ENCODE measurements around the gene NT5DC3. TPM values are rescaled to one million over a fixed set of nuclear protein-coding genes. Genes with fewer than 3 reads are reported as not detected.

NT5DC3 gene
- total and polyA plus RNA-seq, 2 of the 13 experiments (the other 11 are each of a cell fraction or from before 2014, with no cell fraction given): 3.2 to 6.6 TPM

- TF ChIP-seq HNF1B (CRISPR knock-in tag; IDR thresholded peaks at IDR 0.05) (no peak), ZNF569 (CRISPR knock-in tag; IDR thresholded peaks at IDR 0.05; ENCODE audit: borderline replicate concordance) (no peak), MZF1 (CRISPR knock-in tag; IDR thresholded peaks at IDR 0.05; ENCODE audit: borderline replicate concordance) (no peak), MAF1 (CRISPR knock-in tag; IDR thresholded peaks at IDR 0.05; ENCODE audit: borderline replicate concordance) (no peak), MTA3 (CRISPR knock-in tag; IDR thresholded peaks at IDR 0.05) (no peak), IKZF4 (CRISPR knock-in tag; IDR thresholded peaks at IDR 0.05; ENCODE audit: borderline replicate concordance, low read depth, not compliant biosample characterization) (no peak), ZNF256 (CRISPR knock-in tag; conservative IDR thresholded peaks at IDR 0.05) (no peak), GATAD2A (CRISPR knock-in tag; IDR thresholded peaks at IDR 0.05) (0 out of 2 replicates have a peak, but pooled peaks have one; percentile 17), HDAC1 (CRISPR knock-in tag; IDR thresholded peaks at IDR 0.05) (0 out of 2 replicates have a peak, but pooled peaks have one; percentile 33), ZNF510 (CRISPR knock-in tag; IDR thresholded peaks at IDR 0.05; ENCODE audit: low read depth) (no peak), BCL3 (CRISPR knock-in tag; IDR thresholded peaks at IDR 0.05) (no peak), EEA1 (CRISPR knock-in tag; IDR thresholded peaks at IDR 0.05; ENCODE audit: borderline replicate concordance) (no peak), HOXA3 (CRISPR knock-in tag; IDR thresholded peaks at IDR 0.05) (no peak), PBX2 (CRISPR knock-in tag; IDR thresholded peaks at IDR 0.05) (no peak), ZFX (CRISPR knock-in tag; IDR thresholded peaks at IDR 0.05; ENCODE audit: low read depth) (no peak), DDIT3 (CRISPR knock-in tag; IDR thresholded peaks at IDR 0.05) (no peak), FOSL2 (CRISPR knock-in tag; IDR thresholded peaks at IDR 0.05) (peak; percentile 55), HNF4A (CRISPR knock-in tag; IDR thresholded peaks at IDR 0.05) (peak; percentile 25), ZNF24 (IDR thresholded peaks at IDR 0.05) (peak; percentile 78)
- TF ChIP-seq, protein P1, sequence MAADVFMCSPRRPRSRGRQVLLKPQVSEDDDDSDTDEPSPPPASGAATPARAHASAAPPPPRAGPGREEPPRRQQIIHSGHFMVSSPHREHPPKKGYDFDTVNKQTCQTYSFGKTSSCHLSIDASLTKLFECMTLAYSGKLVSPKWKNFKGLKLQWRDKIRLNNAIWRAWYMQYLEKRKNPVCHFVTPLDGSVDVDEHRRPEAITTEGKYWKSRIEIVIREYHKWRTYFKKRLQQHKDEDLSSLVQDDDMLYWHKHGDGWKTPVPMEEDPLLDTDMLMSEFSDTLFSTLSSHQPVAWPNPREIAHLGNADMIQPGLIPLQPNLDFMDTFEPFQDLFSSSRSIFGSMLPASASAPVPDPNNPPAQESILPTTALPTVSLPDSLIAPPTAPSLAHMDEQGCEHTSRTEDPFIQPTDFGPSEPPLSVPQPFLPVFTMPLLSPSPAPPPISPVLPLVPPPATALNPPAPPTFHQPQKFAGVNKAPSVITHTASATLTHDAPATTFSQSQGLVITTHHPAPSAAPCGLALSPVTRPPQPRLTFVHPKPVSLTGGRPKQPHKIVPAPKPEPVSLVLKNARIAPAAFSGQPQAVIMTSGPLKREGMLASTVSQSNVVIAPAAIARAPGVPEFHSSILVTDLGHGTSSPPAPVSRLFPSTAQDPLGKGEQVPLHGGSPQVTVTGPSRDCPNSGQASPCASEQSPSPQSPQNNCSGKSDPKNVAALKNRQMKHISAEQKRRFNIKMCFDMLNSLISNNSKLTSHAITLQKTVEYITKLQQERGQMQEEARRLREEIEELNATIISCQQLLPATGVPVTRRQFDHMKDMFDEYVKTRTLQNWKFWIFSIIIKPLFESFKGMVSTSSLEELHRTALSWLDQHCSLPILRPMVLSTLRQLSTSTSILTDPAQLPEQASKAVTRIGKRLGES (CRISPR knock-in tag; IDR thresholded peaks at IDR 0.05; ENCODE audit: borderline replicate concordance): no peak
- TF ChIP-seq, protein P2, sequence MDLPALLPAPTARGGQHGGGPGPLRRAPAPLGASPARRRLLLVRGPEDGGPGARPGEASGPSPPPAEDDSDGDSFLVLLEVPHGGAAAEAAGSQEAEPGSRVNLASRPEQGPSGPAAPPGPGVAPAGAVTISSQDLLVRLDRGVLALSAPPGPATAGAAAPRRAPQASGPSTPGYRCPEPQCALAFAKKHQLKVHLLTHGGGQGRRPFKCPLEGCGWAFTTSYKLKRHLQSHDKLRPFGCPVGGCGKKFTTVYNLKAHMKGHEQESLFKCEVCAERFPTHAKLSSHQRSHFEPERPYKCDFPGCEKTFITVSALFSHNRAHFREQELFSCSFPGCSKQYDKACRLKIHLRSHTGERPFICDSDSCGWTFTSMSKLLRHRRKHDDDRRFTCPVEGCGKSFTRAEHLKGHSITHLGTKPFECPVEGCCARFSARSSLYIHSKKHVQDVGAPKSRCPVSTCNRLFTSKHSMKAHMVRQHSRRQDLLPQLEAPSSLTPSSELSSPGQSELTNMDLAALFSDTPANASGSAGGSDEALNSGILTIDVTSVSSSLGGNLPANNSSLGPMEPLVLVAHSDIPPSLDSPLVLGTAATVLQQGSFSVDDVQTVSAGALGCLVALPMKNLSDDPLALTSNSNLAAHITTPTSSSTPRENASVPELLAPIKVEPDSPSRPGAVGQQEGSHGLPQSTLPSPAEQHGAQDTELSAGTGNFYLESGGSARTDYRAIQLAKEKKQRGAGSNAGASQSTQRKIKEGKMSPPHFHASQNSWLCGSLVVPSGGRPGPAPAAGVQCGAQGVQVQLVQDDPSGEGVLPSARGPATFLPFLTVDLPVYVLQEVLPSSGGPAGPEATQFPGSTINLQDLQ (CRISPR knock-in tag; IDR thresholded peaks at IDR 0.05): no peak
Measured at GRCh38 chr12:103857164-103857563, 16.1 kb upstream of the NT5DC3 start (continued).

Measured in HepG2 (cell line).